PC-3 (cell line): ENCODE measurements around the gene FBXW4.

Experiments used
- CTCF ChIP-seq: fragments of 300-600 bp; sonication (generic); conservative IDR thresholded peaks from 2 replicates; pipeline ENCODE4 v1.5.1; 2017; ENCODE audit warnings: antibody characterized with exemption, low read depth, mild to moderate bottlenecking, low read length
- EZH2 ChIP-seq: fragments of 300-600 bp; sonication (generic); IDR thresholded peaks from one replicate; pipeline ENCODE4 v1.6.1; 2017; ENCODE audit warnings: antibody characterized with exemption, mild to moderate bottlenecking, low read length; ENCODE audit not compliant: unreplicated experiment
- EZH2phosphoT487 ChIP-seq: fragments of 300-600 bp; sonication (generic); IDR thresholded peaks from 2 replicates; pipeline ENCODE4 v1.6.1; 2018; ENCODE audit warnings: mild to moderate bottlenecking, antibody characterized with exemption, low read length, borderline replicate concordance

- no peak for TF ChIP-seq EZH2phosphoT487
- no peak for TF ChIP-seq CTCF
- no peak for TF ChIP-seq EZH2
Observed at GRCh38 chr10:101646364-101646763, 48.6 kb downstream of the FBXW4 start.
